ENCODE results near the gene THAP9.

The THAP9 gene

GRCh38 chr4:82918091-82918490, 17.6 kb downstream of the THAP9 start:
- Histone ChIP-seq H3K27me3 (ENCODE audit: control insufficient read depth, low read length) (no peaks in the 10 kb centered on the region), H4K20me1 (ENCODE audit: control insufficient read depth, insufficient read depth, low read depth, low read length) (no peaks in the 10 kb centered on the region), H3K27ac (ENCODE audit: low read depth, low read length) (no peak overlapping the region), H3K36me3 (ENCODE audit: control insufficient read depth, low read length) (peaks cover 15% of the 10 kb centered on the region), H3K9me3 (ENCODE audit: control insufficient read depth, insufficient read depth, low read length) (no peaks in the 10 kb centered on the region), H3K9me2 (replicated peaks; ENCODE audit: control insufficient read depth, low read length) (no peaks in the 10 kb centered on the region), H3K4me1 (ENCODE audit: control insufficient read depth, low read length) (no peaks in the 10 kb centered on the region), H3K79me2 (ENCODE audit: control insufficient read depth, low read length) (no peaks in the 10 kb centered on the region), H3F3A (ENCODE audit: control insufficient read depth, insufficient read depth) (peaks cover 5% of the 10 kb centered on the region; the same call in 1 of the 2 replicates), H3K4me2 (ENCODE audit: low read length) (no peak overlapping the region), H3K4me3 (ENCODE audit: low read length) (no peak overlapping the region)
- TF ChIP-seq EZH2phosphoT487 (IDR thresholded peaks at IDR 0.05; ENCODE audit: borderline replicate concordance, low read length), result no peak
- no peak for TF ChIP-seq CTCF (IDR thresholded peaks at IDR 0.05; ENCODE audit: low read depth, low read length, poor library complexity, severe bottlenecking)

DNA sequence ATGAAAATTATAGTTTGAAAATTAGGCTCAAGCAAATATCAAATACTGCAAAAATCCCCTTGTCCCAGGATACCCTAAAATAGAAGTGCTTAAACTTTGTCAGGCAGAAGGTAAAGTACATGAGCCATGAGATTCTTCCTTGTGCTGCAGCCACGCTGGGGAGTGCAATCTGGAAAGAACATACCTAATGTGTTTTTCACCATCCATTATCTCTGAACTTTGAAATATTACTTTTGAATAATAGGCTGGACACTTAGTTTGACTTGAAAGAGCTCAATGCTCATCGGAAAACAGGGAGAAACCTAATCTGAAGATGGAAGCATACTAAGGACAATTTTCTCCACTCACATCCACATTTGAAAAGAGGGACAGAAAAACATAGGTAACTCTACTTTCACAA, 18.9 kb downstream of the THAP9 start:
- no peak for TF ChIP-seq EZH2phosphoT487 (IDR thresholded peaks at IDR 0.05; ENCODE audit: borderline replicate concordance, low read length)
- TF ChIP-seq CTCF (IDR thresholded peaks at IDR 0.05; ENCODE audit: low read depth, low read length, poor library complexity, severe bottlenecking), result no peak
- H3K36me3 ChIP-seq (ENCODE audit: control insufficient read depth, low read length), result peaks cover 21% of the 10 kb centered on the region

DNA sequence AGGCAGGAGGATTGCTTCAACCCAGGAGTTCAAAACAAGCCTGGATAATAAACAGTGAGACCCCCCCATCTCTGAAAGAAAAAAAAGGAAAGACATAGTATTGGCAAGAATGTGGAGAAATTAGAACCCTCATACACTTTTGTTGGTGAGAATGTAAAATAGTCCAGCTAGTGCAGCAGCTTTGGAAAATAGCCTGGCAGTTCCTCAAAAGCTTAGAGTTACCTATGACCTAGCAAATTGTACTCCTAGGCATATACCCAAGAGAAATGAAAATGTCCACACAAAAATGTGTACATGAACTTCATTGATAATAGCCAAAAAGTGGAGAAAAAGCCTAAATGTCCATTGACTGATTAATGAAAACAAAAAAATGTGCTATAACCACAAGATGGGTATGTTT, 21.3 kb downstream of the THAP9 start:
- H3K4me2 ChIP-seq (ENCODE audit: low read length), result no peak overlapping the region
- no peaks in the 10 kb centered on the region for H3K79me2 ChIP-seq (ENCODE audit: control insufficient read depth, low read length)
- no peaks in the 10 kb centered on the region for H3K9me3 ChIP-seq (ENCODE audit: control insufficient read depth, insufficient read depth, low read length)
- no peak overlapping the region for H3K27ac ChIP-seq (ENCODE audit: low read depth, low read length)
- no peaks in the 10 kb centered on the region for H4K20me1 ChIP-seq (ENCODE audit: control insufficient read depth, insufficient read depth, low read depth, low read length)
- no peaks in the 10 kb centered on the region for H3K9me2 ChIP-seq (replicated peaks; ENCODE audit: control insufficient read depth, low read length)
- TF ChIP-seq CTCF (IDR thresholded peaks at IDR 0.05; ENCODE audit: low read depth, low read length, poor library complexity, severe bottlenecking) (no peak), EZH2phosphoT487 (IDR thresholded peaks at IDR 0.05; ENCODE audit: borderline replicate concordance, low read length) (no peak)
- no peak overlapping the region for H3K4me3 ChIP-seq (ENCODE audit: low read length)
- peaks cover 32% of the 10 kb centered on the region for H3K36me3 ChIP-seq (ENCODE audit: control insufficient read depth, low read length)
- H3K27me3 ChIP-seq (ENCODE audit: control insufficient read depth, low read length), result no peaks in the 10 kb centered on the region
- peaks cover 6% of the 10 kb centered on the region for H3K4me1 ChIP-seq (ENCODE audit: control insufficient read depth, low read length)
- peaks cover 5% of the 10 kb centered on the region; the same call in 1 of the 2 replicates for H3F3A ChIP-seq (ENCODE audit: control insufficient read depth, insufficient read depth)

More for the DNA sequence above, 18.9 kb downstream of the THAP9 start:
- no peaks in the 10 kb centered on the region for H3K79me2 ChIP-seq (ENCODE audit: control insufficient read depth, low read length)
- no peak overlapping the region for H3K4me2 ChIP-seq (ENCODE audit: low read length)
- no peak overlapping the region for H3K4me3 ChIP-seq (ENCODE audit: low read length)
- H3K27me3 ChIP-seq (ENCODE audit: control insufficient read depth, low read length), result no peaks in the 10 kb centered on the region
- peaks cover 5% of the 10 kb centered on the region; the same call in 1 of the 2 replicates for H3F3A ChIP-seq (ENCODE audit: control insufficient read depth, insufficient read depth)
- no peaks in the 10 kb centered on the region for H3K4me1 ChIP-seq (ENCODE audit: control insufficient read depth, low read length)
- H3K9me3 ChIP-seq (ENCODE audit: control insufficient read depth, insufficient read depth, low read length), result no peaks in the 10 kb centered on the region
- H4K20me1 ChIP-seq (ENCODE audit: control insufficient read depth, insufficient read depth, low read depth, low read length), result no peaks in the 10 kb centered on the region
- no peak overlapping the region for H3K27ac ChIP-seq (ENCODE audit: low read depth, low read length)
- no peaks in the 10 kb centered on the region for H3K9me2 ChIP-seq (replicated peaks; ENCODE audit: control insufficient read depth, low read length)
